Heart right ventricle (tissue), 16 donors: Measurements from ENCODE around the gene RAB11FIP3. TPM values are rescaled to one million over a fixed set of nuclear protein-coding genes. Genes with fewer than 3 reads are reported as not detected.

Experiments used
- ATAC-seq, 8 donors: fragments of 200-7000 bp; cut with Tn5 transposase; one replicate each; pipeline ENCODE4 v1.9.1; 2020; ENCODE audit warnings: mild to moderate bottlenecking in 8 of 8, moderate library complexity in 8 of 8, moderate number of reproducible peaks in 1 of 8
- DNase-seq, 2 donors: peaks; one replicate each; pipeline ENCODE4 v3.0.0-alpha.2; 2020
- H3K27ac ChIP-seq, 10 donors: fragments of 200-600 bp; sonication (generic) in 2 of 10; one replicate each; pipeline versions ENCODE4 v1.5.0 to v1.8.0; 2020 to 2022; ENCODE audit warnings: mild to moderate bottlenecking in 3 of 10
- H3K27me3 ChIP-seq, 7 donors: fragments of 200-600 bp; one replicate each; pipeline ENCODE4 v1.8.0; 2021 to 2022; ENCODE audit warnings: mild to moderate bottlenecking in 2 of 7
- H3K36me3 ChIP-seq, 9 donors: fragments of 200-600 bp; sonication (generic) in 1 of 9; one replicate each; pipeline versions ENCODE4 v1.5.0 to v1.8.0; 2020 to 2022; ENCODE audit warnings: mild to moderate bottlenecking in 2 of 9
- H3K4me1 ChIP-seq, 9 donors: fragments of 200-600 bp; sonication (generic) in 1 of 9; one replicate each; pipeline versions ENCODE4 v1.5.0 to v1.8.0; 2020 to 2022; ENCODE audit warnings: mild to moderate bottlenecking in 4 of 9
- H3K4me3 ChIP-seq, 10 donors: fragments of 200-600 bp; sonication (generic) in 2 of 10; one replicate each; pipeline versions ENCODE4 v1.5.0 to v1.8.0; 2020 to 2022; ENCODE audit warnings: mild to moderate bottlenecking in 7 of 10, moderate library complexity in 2 of 10
- H3K9me3 ChIP-seq, 11 donors: fragments of 200-600 bp in 10 of 11; sonication (generic) in 2 of 11; one replicate each; pipeline versions ENCODE4 v1.5.0 to v1.8.0; 2013 to 2022; ENCODE audit warnings: mild to moderate bottlenecking in 2 of 11, control low read depth in 1 of 11, moderate library complexity in 1 of 11
- CTCF ChIP-seq, 9 donors: fragments of 200-600 bp; sonication (generic) in 2 of 9; IDR thresholded peaks; one replicate each; pipeline versions ENCODE4 v1.5.0 to v1.8.0; 2021 to 2022; ENCODE audit warnings: antibody characterized with exemption in 9 of 9, mild to moderate bottlenecking in 5 of 9, moderate library complexity in 1 of 9
- WGBS, 2 donors: extraction: QIAGEN DNeasy Blood & Tissue Kit; methylation state at CpG; one replicate each; pipeline ENCODE4 v1.1.7; 2013; ENCODE audit warnings: inconsistent platforms in 1 of 2; 5-methylcytosine and 5-hydroxymethylcytosine counted together
- intact Hi-C, 10 donors: fragments of 100-400 bp; cut with DNase I; formaldehyde crosslinking; loops; one replicate each; pipeline versions ENCODE4 v1.11.1 to v1.14.2; 2022
- polyA plus RNA-seq, 2 donors: library from polyadenylated mRNA; stranded (reverse); fragments of 200-250 nt; gene quantifications; one replicate each; pipeline ENCODE4 v1.2.3, GENCODE V29; 2013
- total RNA-seq, 10 donors: library from RNA; stranded (reverse); fragmentation: NEBNext Ultra II Directional in 3 of 10; extraction: Animal tissue kit (Norgen Biotek cat#: 25700) in 3 of 10; gene quantifications; one replicate each; pipeline versions ENCODE4 v1.2.1 to v1.2.4, GENCODE V29; 2021 to 2023
- donor health status: Arrhythmogenic right ventricular cardiomyopathy.
- donor health status: ischemic (EF 13 %, LVEDD 7.1; RV severe dilation, severe dysfunction).
- donor health status: healthy with polysubstance abuse.
- donor health status: DM: no; HTN: yes; CAD: no.
- donor health status: DM: no; HTN: no; CAD: no.
- donor health status: ischemic (EF 25% LVEDD 6.9; RV normal size, moderate dysfunction).
- donor health status: ischemic (EF 25% LVEDD 5.7; RV mildly dilated, moderate dysfunction).
- donor health status: healthy.
- donor health status: DM: yes; HTN: yes; CAD: no.
- donor health status: Ischemic cardiomyopathy.
- donor health status: ischemic (EF 35%, LVEDD 5.7; RV mildly dilated, moderate dysfunction).
- donor health status: nonischemic (EF 11% LVEDD 7.7; RV severe dilation, severe dysfunction).
- donor health status: DM: yes; HTN: yes; CAD: no.
- donor health status: PGD.
- donor health status: ischemic (EF 29% LVEDD 5.4; RV normal size, mild dysfunction).
- donor health status: nonischemic (EF 23%, LVEDD 6.1; RV moderate dilation, normal function).

RAB11FIP3 gene
- total and polyA plus RNA-seq, 12 donors: 16.6 to 40.3 (median 29.1) TPM

- Histone ChIP-seq H3K27ac (peak overlapping the region in 4 of 10 donors; percentile 63 to 90 (median 79)), H3K4me3 (peak overlapping the region in 9 of 10 donors; percentile 63 to 99 (median 92)), H3K27me3 (no peaks in the 10 kb centered on the region), H3K4me1 (peaks cover 0 to 52% (median 35%) of the 10 kb centered on the region in 9 donors), H3K36me3 (peaks cover 0 to 27% (median 13%) of the 10 kb centered on the region in 9 donors), H3K9me3 (no peaks in the 10 kb centered on the region)
- intact Hi-C loops: no loop called here
- ATAC-seq (no peak), DNase-seq (no peak)
- no peak for TF ChIP-seq CTCF (IDR thresholded peaks at IDR 0.05)
- 80 to 88% methylated on average over 27 of the region's 27 CpGs for WGBS, 2 donors
These were observed 45.3 kb upstream of the RAB11FIP3 start for GRCh38 chr16:379961-380761.

GRCh38 chr16:380762-381011 is 44.8 kb upstream of the RAB11FIP3 start:
- peaks cover 0 to 22% (median 10%) of the 10 kb centered on the region in 9 donors for H3K36me3 ChIP-seq
- peaks cover 0 to 52% (median 35%) of the 10 kb centered on the region in 9 donors for H3K4me1 ChIP-seq
- H3K27ac ChIP-seq: peak overlapping the region in 8 of 10 donors; percentile 63 to 90 (median 80)
- no peaks in the 10 kb centered on the region for H3K27me3 ChIP-seq
- intact Hi-C loops: no loop called here
- DNase-seq: no peak
- WGBS, 2 donors: 6 to 11% methylated on average over 12 of the region's 12 CpGs
- peak in 7 of 8 donors; percentile 7 to 44 (median 27) for ATAC-seq
- H3K9me3 ChIP-seq: no peaks in the 10 kb centered on the region
- peak overlapping the region; percentile 53 to 99 (median 91) for H3K4me3 ChIP-seq
- no peak for TF ChIP-seq CTCF (IDR thresholded peaks at IDR 0.05)

GRCh38 chr16:381012-381788 is 44.2 kb upstream of the RAB11FIP3 start:
- intact Hi-C loops: no loop called here
- peak in 1 of 2 donors; percentile 54 for DNase-seq
- ATAC-seq: peak; percentile 16 to 48 (median 32)

More at GRCh38 chr16:381012-381788, 44.2 kb upstream of the RAB11FIP3 start:
- peak overlapping the region; percentile 53 to 99 (median 91) for H3K4me3 ChIP-seq
- peaks cover 0 to 17% (median 5%) of the 10 kb centered on the region in 9 donors for H3K36me3 ChIP-seq
- H3K27ac ChIP-seq: peak overlapping the region; percentile 35 to 90 (median 79)
- TF ChIP-seq CTCF (IDR thresholded peaks at IDR 0.05): no peak
- no peaks in the 10 kb centered on the region for H3K27me3 ChIP-seq
- peaks cover 0 to 52% (median 35%) of the 10 kb centered on the region in 9 donors for H3K4me1 ChIP-seq
- WGBS, 2 donors: 0 to 1% methylated on average over 58 to 72 of the region's 73 CpGs
- H3K9me3 ChIP-seq: no peaks in the 10 kb centered on the region
